KMS-11 (cell line): ENCODE data around the gene UTS2B.

Experiments used
- H2AFZ ChIP-seq: fragments of 200-600 bp; sonication (generic); 2 replicates; pipeline ENCODE4 v1.6.1; 2016; ENCODE audit warnings: antibody characterized with exemption, mixed run types, low read depth
- H3K27ac ChIP-seq: fragments of 200-600 bp; sonication (generic); 2 replicates; pipeline ENCODE4 v1.6.1; 2016; ENCODE audit warnings: mild to moderate bottlenecking, mixed run types
- H3K27me3 ChIP-seq: fragments of 200-600 bp; sonication (generic); 2 replicates; pipeline ENCODE4 v1.6.1; 2017; ENCODE audit warnings: mild to moderate bottlenecking, low read depth, mixed run types, moderate library complexity; ENCODE audit not compliant: insufficient read depth
- H3K36me3 ChIP-seq: fragments of 200-600 bp; sonication (generic); 2 replicates; pipeline ENCODE4 v1.6.1; 2017; ENCODE audit warnings: mild to moderate bottlenecking, mixed run types; ENCODE audit not compliant: insufficient read depth
- H3K4me1 ChIP-seq: fragments of 200-600 bp; sonication (generic); 2 replicates; pipeline ENCODE4 v1.6.1; 2016; ENCODE audit warnings: mild to moderate bottlenecking, low read depth, mixed run types; ENCODE audit not compliant: poor library complexity, severe bottlenecking
- H3K4me2 ChIP-seq: fragments of 200-600 bp; sonication (generic); 2 replicates; pipeline ENCODE4 v1.7.0; 2016; ENCODE audit warnings: mild to moderate bottlenecking, mixed run types
- H3K4me3 ChIP-seq: fragments of 200-600 bp; sonication (generic); IDR thresholded peaks from 2 replicates; pipeline ENCODE4 v1.6.1; 2017; ENCODE audit warnings: low read depth, low read length, mixed read lengths; ENCODE audit not compliant: insufficient read depth
- H3K79me2 ChIP-seq: fragments of 200-600 bp; sonication (generic); 2 replicates; pipeline ENCODE4 v1.6.1; 2016; ENCODE audit warnings: low read depth, mixed run types; ENCODE audit not compliant: insufficient read depth
- H3K9ac ChIP-seq: fragments of 200-600 bp; sonication (generic); 2 replicates; pipeline ENCODE4 v1.6.1; 2016; ENCODE audit warnings: mild to moderate bottlenecking, mixed run types
- H4K20me1 ChIP-seq: fragments of 200-600 bp; sonication (generic); 2 replicates; pipeline ENCODE4 v1.6.1; 2016; ENCODE audit warnings: mild to moderate bottlenecking, mixed run types; ENCODE audit not compliant: insufficient read depth
- TF ChIP-seq, protein P1 (sequence below): fragments of 200-600 bp; sonication (generic); conservative IDR thresholded peaks from 2 replicates; pipeline ENCODE4 v1.6.1; 2017; ENCODE audit warnings: low read depth, mild to moderate bottlenecking, antibody characterized with exemption, low read length, moderate library complexity, mixed read lengths

The UTS2B gene

DNA sequence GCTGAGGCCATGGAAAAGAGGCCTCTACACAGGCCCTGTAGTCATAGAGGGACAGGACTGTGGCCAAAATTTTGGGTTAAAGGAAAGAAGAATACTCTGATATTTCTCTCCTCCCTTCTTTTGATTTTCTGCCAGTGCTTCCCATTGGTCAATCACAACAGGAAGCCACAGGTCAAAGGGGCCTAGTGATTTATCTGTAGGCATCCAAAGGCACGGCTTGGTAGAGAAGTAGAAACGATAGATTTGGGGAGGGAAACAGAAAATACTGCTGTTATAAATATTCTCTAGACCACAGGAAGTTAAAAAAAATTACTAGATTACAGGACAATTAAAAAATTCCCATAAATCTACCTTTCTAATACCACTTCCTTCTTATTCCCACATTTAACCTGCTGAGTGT is 2.8 kb downstream of the UTS2B start:
- Histone ChIP-seq H3K79me2 (peaks cover 34% of the 10 kb centered on the region), H3K4me3 (no peak overlapping the region), H3K27me3 (no peaks in the 10 kb centered on the region), H3K27ac (no peak overlapping the region), H3K9ac (no peak overlapping the region), H3K36me3 (no peaks in the 10 kb centered on the region), H4K20me1 (0 out of 2 replicates have a peak, but pooled peaks cover 5% of the 10 kb centered on the region), H3K4me2 (no peak overlapping the region), H2AFZ (no peak overlapping the region), H3K4me1 (peaks cover 35% of the 10 kb centered on the region)
- TF ChIP-seq, protein P1, sequence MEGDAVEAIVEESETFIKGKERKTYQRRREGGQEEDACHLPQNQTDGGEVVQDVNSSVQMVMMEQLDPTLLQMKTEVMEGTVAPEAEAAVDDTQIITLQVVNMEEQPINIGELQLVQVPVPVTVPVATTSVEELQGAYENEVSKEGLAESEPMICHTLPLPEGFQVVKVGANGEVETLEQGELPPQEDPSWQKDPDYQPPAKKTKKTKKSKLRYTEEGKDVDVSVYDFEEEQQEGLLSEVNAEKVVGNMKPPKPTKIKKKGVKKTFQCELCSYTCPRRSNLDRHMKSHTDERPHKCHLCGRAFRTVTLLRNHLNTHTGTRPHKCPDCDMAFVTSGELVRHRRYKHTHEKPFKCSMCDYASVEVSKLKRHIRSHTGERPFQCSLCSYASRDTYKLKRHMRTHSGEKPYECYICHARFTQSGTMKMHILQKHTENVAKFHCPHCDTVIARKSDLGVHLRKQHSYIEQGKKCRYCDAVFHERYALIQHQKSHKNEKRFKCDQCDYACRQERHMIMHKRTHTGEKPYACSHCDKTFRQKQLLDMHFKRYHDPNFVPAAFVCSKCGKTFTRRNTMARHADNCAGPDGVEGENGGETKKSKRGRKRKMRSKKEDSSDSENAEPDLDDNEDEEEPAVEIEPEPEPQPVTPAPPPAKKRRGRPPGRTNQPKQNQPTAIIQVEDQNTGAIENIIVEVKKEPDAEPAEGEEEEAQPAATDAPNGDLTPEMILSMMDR: no peak

DNA sequence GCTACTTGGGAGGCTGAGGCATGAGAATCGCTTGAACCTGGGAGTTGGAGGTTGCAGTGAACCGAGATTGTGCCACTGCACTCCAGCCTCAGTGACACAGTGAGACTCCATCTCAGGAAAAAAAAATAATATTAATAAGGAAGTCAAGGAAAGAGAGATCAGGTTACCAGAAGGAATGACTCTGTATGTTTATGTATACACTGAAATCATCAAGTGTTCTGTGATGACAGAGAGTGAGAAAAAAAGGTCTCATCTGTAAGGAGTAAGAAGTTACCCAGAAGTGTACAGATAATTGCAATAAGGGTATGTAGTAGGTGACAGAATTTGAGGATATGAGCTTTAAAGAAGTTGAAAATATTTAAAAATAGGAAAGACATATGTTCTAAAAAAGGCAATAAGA is 5.4 kb downstream of the UTS2B start:
- H3K79me2 ChIP-seq: peaks cover 8% of the 10 kb centered on the region
- no peak overlapping the region for H3K4me3 ChIP-seq
- H4K20me1 ChIP-seq: no peaks in the 10 kb centered on the region
- peaks cover 13% of the 10 kb centered on the region for H3K4me1 ChIP-seq
- H3K4me2 ChIP-seq: no peak overlapping the region
- no peak overlapping the region for H3K27ac ChIP-seq
- no peak overlapping the region for H2AFZ ChIP-seq
- H3K27me3 ChIP-seq: no peaks in the 10 kb centered on the region
- H3K36me3 ChIP-seq: no peaks in the 10 kb centered on the region
- TF ChIP-seq, protein P1: no peak
- H3K9ac ChIP-seq: no peak overlapping the region

DNA sequence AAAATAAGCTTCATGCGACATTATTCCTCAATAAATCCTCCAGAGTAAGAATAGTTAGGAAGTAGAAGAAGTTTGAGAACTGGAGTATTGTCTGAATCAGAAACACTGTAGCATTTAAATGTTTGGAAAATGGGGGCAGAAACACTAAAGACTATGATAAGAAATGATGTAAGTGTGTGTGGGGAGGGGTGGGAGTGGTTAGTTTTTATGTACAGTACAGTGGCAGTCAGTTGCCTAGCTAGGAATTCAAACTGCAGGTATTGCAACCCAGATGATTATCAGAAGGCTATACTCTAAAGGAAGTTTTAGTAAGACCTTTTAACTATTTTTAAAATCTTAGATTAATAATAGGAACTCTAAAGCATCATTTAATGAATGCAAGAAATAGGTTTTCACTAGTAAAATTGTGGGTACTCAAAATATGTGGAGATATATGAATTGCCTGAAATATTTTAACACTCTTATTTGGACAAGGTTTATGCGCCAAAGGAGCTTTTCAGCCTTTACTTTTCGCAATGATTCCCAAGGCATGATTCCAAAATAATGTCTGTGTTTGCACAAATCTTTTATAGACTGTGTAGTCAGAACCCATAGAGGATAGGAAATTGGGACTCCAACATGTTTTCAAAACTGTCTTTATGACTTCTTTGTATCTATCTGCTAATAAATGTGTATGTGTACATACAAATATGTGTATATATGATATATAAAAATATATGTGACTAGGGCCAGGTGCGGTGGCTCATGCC is 9.1 kb downstream of the UTS2B start:
- Histone ChIP-seq H3K79me2 (no peaks in the 10 kb centered on the region), H3K4me1 (no peaks in the 10 kb centered on the region), H3K27me3 (no peaks in the 10 kb centered on the region), H4K20me1 (no peaks in the 10 kb centered on the region), H3K9ac (no peak overlapping the region), H3K4me2 (no peak overlapping the region), H3K4me3 (no peak overlapping the region), H3K36me3 (no peaks in the 10 kb centered on the region), H2AFZ (no peak overlapping the region), H3K27ac (no peak overlapping the region)
- TF ChIP-seq, protein P1: no peak

DNA sequence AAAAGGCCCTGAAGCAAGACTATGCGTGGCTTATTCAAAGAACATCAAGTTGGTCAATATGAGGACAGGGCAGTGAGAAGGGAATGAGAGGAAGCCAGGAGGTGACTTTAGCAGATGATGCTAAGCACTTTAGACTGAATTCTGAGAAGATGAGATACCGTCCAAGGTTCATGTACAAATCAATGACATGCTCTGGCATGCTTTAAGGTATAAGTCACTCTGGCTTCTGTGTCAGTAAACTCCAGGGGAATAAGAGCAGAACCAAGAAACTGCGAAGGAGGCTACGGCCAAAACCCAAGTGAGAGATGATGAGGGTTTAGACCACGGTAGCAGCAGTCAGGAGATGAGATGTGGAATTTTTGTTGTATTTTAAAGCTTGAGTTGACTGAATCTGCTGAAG is 10.0 kb downstream of the UTS2B start:
- Histone ChIP-seq H3K4me2 (no peak overlapping the region), H3K4me3 (no peak overlapping the region), H3K27ac (no peak overlapping the region), H3K36me3 (no peaks in the 10 kb centered on the region), H3K9ac (no peak overlapping the region), H3K27me3 (no peaks in the 10 kb centered on the region), H2AFZ (no peak overlapping the region), H4K20me1 (no peaks in the 10 kb centered on the region), H3K4me1 (no peaks in the 10 kb centered on the region), H3K79me2 (no peaks in the 10 kb centered on the region)
- TF ChIP-seq, protein P1: no peak
